HG02623 (cell line): Measurements from ENCODE around the gene EXPH5.

Source experiments
- ATAC-seq: cut with Tn5 transposase; IDR thresholded peaks from one replicate; pipeline ENCODE4 v1.9.1; 2021; ENCODE audit warnings: moderate library complexity; ENCODE audit not compliant: unreplicated experiment

EXPH5 gene

DNA sequence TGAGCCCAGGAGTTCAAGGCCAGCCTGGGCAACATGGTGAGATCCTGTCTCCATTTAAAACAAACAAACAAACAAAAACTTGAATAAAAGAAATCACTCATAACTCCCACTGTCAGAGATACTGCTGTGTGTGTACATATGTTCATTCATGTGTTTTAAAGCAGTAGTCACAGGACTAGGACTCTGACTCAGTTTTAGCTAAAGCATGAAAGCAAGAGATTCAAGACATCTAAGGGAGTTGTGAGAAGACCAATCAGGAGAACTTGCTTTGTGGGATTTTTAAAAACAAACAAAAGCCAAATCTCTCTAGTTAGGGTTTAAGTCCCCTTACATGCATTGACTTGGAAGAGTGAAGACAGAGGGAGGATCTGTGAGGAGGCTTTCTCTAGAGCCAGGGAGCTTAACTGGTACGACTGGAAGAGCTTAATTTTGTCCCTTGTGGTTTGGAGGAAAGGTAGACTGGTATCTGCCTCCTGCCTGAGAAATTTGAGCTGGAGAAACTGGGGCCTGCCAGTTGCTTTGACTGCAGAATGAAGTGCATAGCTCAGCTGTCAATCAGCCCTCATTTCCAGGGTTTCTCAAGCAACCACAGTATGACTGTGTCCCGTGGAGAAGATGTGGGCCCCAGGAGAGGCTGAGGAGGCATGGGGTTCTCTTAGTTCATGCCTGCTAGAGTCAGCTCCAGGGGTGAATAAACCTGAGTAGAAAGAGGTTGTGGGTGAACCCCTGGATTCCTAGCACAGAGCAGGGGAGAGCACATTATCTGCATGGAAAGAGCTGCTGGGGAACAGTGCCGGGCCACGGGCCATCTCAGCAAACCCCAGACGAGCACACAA, 30.6 kb downstream of the EXPH5 start:
- ATAC-seq: no peak

DNA sequence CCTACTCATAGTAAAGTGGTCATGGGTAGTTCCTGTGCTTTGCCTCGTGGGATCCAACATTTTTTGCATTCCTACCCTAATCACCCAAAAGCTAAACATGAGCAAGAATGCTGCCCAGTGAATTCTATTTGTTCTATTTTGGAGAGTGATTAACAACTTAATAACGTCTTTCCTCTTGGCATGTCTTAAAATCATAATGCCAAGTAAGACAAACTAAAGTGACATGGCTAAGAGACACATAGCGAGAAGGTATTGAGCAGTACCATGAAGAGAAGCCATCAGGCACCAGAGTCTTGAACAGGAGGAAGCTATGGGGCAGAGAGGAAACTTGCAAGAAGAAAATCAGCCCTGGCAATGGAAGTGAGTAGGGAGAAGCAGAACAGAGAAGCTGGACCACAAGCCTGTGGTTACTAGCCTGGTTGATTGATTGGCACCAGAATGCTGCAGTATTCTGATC, 32.0 kb downstream of the EXPH5 start:
- no peak for ATAC-seq

DNA sequence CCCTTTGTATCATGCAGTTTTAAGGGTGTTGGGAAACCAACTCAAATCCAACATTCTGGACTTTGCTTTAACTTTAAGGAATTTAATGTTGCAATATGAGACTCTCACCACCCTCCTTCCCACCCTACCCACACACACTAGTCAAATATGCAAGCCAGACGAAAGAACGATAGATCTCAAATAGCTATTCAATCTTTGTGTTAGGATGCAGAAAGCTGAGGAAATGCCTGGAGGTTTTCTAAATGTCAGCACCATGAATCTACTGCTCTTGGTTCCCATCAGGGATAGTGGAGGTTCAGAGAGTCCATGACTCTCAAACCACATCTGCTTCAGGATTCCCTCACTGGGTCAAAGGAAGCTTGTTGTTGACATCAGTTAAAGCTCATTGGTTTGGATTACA, 33.7 kb downstream of the EXPH5 start:
- ATAC-seq: no peak

DNA sequence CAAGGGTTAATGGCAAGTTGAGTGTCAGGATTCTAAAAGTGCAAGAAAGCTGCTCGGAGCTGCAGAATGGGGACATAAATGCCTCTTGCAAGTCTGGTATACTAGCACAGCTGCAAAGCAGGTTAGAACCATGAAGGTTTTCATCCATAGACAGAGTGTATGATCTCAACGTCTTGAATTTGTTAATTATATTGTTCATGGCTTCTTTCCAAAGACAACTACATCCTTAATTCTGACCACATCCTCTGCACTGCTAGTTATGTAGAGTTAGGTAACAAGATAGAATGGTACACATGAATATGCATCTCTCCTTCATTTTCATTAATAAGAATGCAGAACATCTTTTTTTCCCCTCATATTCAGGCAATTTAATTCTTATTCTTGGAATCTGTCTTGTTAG, 34.2 kb downstream of the EXPH5 start:
- ATAC-seq: no peak

DNA sequence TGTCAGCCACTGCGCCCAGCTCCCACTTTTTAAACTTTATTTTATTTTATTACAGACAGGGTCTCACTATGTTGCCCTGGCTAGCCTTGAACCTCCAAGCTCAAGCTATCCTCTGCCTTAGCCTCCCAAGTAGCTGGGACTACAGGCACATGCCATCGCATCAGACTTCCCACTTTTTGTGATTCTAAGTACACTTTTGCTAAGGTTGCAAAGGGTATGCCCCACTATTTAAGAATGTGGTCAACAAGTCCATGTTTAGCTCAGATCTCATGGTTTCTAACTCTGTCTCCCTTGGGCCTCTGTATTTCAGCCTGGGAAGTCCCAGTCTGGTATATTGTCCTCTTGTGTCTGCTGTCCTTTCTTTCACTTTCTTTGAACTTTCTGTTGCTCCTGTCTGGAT, 35.3 kb downstream of the EXPH5 start:
- peak; percentile 78 for ATAC-seq

DNA sequence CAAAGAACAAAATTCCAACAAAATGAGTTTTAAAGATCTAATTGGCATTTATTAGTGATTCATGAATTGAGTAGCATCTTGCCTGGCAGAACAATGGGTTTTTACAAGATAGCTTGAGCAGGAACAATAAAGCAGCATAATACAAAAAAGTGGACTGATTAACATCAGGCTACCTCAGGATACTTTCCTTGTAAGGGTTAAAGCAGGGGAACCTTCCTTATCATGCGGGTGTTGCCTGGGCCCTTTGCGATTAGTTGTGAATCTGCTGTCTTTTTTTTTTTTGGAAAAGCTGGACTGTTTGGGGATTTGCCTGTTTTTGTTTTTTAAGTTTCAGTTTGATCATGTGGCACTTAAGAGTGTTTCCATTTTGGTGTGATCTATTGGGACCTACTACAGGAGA, 37.5 kb downstream of the EXPH5 start:
- ATAC-seq: no peak

DNA sequence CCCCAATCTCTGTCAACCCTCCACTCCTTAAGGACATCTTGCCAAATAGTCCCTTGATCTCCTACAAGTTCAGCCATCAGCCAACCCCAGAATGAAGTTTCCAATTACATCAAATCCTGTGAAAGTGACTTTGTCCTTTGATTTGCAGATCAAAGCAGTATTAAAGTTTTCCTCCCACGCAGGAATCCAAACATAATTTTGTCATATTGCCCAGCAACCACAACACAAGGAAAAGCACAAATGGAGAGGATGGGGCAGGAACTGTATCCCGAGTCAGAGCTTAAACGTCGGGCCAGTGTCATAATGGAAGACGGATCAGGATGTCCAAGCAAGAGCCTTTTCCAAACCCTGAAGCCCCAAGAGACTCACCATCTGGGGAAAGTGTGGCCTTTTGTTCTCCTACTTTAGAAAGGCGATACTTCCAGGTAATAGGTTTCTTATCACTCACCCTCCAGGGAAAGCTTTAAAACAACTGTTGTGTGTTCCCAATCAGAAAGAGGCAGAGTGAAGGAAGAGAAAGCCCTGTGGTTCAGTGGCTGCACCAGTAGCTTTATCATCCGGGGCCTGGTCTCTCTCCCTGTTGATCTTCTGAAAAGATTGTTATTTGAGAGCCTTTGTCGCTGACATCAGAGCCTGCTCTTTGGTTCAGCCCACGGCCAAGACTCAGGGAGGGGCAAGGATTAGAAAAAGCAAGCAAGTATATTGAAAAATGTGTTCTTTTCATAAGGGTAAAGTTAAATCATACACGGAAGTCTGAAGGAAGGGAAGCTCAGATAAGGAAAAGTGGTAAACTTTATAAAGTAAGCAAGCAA, 41.7 kb downstream of the EXPH5 start:
- ATAC-seq: no peak

DNA sequence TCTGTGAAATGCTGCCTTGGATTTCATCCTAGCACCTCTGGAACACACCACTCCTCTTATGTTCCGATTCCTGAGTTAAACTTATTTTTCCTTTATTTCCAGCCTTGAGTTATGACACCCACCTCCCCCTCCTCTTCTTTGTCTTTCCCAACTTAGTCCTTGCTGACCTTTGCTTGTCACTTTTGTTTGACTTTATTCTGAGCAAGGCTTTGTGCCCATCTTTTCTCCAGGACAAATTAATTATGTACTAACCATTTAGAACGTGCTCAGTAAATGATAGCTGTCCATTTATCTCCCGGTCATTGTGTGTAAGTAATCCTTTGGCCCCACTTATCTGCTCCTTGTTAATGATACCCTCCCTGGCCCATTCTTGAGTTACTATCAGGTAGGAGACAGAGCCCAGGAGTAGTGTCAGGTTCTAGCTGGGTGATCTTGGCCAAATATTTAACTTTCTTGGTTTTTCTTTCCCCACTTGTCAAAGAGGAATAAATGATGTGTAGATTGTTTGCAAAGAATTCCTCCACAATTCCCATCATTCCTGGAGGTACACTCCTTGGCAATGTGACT, 44.2 kb downstream of the EXPH5 start:
- no peak for ATAC-seq

DNA sequence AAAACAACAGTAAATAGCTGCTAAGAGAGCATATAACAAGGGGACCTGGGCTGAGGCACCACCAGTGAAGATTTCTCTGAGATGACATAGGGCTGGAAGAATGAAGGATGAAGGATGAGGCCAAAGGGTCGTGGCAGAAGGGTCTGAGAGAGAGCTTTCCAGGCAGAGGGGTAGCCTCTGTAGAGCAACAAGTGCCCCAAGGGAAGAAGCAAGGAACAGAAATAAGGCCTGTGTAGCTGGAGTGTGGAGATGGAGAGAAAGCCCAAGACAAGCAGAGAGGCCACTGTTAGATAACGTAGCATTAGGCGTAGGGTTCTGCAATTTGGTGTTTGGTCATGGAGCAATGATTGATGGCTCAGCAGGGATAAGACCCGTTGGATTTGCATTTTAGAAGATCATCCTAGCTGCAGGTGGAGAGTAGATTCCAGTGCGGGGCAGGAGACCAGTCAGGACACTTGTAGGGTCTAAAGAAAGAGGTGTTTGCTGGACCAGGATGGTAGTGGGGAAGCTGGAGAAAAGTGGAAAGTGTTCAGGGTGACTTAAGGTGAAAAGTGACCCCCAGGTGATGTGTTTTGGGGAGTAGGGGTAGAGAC, 47.6 kb downstream of the EXPH5 start:
- no peak for ATAC-seq

DNA sequence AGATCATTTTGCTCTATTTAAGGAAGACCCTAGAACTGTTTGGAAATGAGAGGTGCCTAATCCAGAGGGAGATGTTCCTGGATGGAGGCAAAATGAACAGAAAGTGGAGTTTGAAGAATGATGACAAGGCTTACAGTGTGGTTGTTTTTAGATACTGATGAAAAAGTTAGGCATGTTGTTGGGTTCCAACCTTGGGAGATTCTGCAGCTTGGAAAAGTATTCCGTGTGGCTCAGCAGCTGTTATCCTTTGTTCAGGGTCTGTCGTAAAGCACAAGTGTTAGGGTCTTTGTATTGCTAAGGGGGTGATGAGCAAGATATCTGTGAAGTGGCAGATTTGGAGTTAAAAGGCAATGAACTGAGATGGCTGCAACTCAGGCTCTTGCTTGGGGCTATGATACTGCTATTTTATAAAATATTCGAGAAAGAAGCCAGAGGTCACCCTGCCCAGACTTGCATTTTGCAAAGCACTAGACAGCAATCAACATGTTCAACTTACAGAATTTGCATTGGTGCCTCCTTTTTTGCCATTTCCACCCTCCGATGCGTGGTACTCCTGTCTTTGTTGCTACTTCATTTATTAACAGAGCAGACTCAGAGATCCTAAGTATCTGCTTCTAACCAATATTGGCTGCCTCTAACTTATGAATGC, 50.1 kb downstream of the EXPH5 start:
- no peak for ATAC-seq

DNA sequence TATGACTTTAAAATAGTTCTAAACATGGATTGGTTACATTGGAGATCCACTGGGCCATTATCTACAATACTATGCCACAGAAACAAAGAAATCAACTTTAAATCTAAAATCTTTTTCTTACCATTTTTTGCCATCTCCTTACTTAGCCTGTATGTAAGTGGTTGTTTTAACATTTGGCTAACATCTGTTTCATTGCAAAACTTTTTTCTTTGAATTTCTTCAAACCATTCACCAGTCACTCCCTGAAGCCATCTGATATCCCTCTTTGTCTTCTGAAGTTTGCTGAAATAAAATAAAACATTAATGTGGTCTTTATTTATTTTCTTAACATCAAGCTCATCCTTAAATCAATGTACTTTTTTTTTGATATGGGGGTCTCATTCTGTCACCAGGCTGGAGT, 52.0 kb downstream of the EXPH5 start:
- no peak for ATAC-seq

DNA sequence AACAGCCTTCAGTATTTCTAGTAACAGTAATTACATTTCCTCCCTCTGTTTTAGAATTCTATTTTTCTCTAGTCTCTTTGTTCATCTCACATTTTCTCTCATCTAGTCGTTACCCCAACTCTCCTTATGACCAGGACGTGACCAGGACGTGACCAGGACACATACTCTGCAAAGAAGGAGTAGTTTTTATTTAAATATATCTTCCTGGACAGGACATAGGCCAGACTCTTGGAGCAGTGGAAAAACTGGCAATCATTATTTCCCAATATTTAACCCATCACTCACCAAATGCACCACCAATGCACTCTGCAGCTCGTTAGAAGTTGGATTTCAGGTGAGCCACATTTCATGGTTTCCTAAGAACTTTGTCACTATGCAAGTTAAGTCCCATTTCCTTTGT, 55.1 kb downstream of the EXPH5 start:
- ATAC-seq: no peak

DNA sequence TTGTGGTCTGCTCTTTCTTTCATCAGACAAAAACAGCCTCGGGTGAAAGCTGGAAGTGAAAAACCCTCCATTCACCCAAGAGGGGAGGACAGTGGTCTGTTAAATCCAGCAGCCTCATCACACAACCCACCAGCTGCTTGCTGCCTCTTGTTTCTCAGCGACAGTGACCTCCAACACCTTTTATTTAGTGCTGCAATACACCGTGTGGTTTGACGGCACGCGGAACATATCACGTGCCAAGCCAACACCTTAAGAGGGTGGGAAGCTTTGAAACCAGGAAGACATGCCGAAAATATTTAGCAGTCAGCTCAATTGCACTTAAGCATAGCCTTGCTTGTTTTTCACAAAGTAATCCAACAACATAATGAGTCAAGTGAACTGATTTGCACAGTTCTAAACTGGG, 55.5 kb downstream of the EXPH5 start:
- ATAC-seq: no peak

DNA sequence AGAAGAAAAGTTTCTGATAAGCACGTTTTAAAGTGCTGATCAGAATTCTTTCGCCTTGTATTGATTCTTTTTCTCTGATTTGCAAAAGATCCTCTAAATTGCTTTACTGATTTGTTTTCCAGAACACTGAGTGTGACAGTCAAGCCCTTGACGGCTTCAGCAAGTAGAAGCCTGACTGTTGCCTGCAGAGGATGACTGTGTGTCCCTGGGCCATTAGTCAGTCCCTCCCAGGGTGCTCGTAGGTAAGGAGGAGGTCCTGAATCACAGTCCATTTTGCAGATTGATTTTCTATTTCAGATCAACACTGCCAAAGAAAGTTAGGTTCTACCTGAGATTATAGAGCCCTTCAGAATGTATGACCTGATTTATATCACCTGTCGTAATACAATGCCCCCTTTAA, 56.8 kb downstream of the EXPH5 start:
- no peak for ATAC-seq

DNA sequence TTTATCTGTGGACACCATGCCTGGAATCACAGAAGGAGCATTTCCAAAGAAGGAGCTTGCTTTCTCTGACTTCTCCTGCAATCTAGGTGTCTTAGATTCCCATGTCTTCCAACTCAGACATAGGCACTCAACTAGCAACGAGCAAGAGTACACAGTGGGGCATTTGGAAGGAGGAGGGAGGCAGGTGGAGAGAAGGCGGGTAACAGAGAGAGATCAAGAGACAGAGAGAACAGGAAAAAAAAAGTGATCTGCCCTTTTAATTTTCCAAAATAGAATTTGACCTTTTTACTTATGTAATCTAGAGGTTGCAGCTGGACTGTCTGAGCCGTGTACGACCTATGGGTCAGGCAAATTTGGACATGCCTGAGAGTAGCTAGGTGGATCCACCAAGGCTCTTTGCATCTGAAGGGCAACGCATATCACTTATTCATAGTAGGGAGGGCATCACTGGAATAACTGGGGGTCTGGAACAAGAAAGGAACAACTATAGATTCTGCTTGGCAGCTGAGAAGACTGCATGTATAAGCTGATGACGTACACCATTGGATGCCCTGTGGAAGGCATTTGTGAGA, 58.1 kb downstream of the EXPH5 start:
- no peak for ATAC-seq

DNA sequence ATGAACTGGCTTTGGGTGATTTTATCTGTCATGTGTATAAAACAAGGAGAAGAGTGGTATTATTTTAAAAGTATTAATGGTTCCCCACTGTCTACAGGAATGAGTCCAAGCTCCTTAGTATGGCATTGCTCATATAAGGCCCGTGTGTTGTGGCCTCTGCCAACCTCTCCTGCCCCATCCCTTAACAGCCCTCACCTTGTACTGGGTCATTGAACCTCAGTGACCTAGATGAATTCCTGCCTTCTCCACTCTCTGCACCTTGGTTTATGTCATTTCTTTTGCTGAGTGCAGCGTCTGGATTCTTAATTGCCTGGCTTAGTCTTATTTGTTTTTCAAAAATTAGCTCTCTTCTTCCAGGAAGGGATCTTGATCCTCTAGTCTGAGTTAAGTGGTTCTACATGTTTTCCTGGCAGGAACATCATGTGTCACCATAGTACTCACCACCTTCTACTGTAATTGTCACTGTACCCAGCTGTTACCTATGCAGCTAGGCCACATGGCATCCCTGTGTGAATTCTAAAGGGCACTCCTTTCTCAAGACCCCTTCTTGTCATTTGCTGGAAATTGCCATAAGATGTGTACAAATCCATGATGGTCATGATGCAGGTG, 59.2 kb downstream of the EXPH5 start:
- ATAC-seq: no peak

DNA sequence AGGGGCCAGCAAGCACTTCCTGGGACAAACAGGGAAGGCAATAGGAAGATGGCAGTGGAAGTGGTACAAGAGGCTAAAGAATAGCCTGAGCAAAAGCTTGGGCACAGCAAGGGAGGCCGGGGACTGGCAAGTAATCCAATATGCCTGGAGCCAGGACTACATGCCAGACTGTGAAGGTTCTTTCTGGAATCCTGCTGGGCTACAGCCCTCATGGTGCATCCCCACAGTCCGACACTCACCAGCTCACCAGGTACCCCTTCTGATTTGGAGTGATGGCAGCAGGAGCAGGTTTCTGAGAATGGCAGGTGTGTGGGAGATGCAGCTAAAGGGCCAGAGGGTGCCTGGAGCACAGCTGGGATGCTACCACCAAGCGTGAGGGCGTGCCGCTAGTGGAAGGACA, 63.1 kb downstream of the EXPH5 start:
- ATAC-seq: no peak

DNA sequence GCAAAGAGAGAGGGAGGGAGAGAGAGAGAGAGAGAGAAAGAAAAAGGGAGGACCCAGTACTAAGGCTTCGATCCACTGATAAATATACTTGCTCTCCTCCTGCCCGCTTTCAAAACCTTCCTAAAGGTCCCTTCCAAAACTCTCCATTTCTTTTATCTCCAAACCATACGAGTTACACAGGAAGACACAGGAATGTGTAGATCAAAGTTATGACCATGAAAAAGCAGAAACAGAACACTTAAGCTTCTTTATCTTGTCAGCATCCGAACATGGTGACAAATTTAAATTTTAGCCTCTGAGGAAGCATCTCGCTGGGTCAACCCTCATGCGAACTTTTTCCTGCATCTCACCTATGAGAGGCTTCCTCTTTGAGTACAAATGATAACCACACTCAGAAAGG, 66.2 kb downstream of the EXPH5 start:
- ATAC-seq: no peak

DNA sequence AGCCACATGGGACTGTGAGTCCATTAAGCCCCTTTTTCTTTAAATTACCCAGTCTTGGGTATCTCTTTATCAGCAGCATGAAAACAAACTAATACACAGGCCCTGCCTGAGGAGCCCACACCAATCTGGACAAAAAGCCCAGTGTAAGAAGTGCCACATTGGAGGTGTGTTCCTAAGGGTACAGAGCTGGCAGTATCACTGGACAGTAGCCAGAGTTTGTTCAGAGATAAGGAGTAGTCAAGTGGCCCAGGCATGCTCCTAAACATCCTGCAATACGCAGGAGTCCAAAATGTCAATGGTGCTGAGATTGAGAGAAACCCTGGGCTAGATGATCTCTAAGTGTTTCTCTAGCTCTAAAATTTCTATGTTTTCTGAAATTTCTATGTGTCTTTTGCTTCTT, 68.4 kb downstream of the EXPH5 start:
- no peak for ATAC-seq

DNA sequence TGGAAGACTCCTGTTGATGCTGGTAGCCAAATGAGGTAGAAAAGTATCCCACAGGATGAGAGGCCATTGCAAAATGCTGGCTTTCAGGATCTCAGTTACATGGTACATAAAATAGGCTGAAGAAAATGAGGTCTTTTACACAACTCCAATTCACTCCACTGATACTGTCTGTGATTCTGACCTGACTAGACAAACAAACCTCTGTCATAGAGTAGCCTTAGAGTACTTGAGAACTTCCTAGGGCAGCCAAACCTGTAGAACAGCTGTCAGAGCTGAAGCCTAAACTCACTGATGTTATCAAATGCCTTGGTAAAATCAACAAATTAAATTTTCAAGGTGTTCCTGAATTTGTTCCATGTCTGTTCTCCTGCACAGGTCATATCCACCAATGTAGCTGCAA, 69.1 kb downstream of the EXPH5 start:
- ATAC-seq: no peak
